ENCODE results near the gene SDK1.
"Not testable (repeated sequence)": the region's sequence is repeated elsewhere in the genome, so short reads cannot be mapped to it uniquely, and the experiment has no call there.

The SDK1 gene

DNA sequence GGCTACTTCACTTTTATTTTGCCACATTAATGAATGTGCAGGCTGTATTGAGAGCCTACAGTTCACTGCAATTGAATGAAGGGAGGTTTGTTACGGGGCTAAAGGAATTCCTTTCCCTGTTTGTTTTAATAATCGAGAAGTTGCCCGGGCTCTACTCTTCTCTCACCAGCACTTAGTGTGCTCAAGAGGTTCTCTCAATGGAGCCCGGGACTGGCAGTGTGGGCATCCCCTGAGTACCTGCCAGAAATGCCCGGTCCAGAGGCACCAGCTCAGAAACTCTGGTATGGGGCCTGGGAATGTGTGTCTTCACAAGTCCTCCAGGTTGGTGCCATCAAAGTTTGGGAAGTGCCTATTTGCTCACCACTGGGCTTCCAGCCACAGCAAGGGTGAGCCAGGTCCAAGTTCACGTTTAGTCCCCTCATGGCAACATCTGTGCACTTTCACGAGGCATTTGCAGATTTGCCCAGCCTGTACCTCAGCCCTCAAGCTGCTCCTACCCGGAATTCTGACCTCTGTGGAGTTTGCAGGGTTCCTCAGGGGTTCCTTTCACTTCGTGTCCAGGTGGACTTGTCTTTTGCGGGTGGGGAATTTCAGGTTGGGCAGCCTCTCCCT is 622.4 kb downstream of the SDK1 start:
- DNase-seq (ENCODE audit: low spot score), result no peak

GRCh38 chr7:3924277-3924676 is 623.2 kb downstream of the SDK1 start:
- no peak for DNase-seq (ENCODE audit: low spot score)

GRCh38 chr7:3927446-3928110 is 626.5 kb downstream of the SDK1 start:
- no peak for DNase-seq (ENCODE audit: low spot score)

DNA sequence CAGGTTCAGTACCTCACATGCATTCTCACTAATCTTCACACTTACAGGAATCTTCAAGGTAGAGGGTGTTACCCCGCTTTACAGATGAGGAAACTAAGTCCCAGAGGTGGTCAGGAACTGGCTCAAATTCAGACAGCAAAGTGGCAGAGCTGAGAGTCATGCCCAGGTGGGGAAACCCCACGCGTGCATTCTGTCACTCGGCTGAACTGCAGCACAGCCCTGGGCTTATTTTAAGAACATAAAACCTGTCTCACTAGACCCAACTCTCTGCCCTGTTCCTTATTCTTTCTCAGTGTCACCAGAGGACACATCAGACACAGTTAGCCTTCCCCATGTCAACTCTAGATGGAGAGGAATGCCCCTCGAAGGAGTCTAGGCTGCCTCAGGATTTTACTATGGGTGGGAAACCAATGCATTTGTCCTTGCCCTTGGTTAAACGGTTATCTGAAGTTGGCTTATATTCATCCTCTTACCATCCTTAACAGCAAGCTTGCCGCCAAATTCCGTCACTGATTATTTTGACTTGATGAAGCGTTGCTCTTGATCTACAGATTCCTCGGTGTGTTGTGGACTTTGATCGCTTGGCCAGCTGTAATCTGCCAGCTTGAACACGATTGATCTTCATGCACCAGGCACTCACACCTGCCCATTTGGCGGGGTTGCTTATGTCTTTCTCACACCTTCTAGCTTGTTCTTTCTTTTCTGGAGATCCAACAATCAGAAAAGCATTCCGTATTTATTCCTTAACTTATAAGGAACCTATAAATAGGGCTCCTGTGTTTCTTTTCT is 627.9 kb downstream of the SDK1 start:
- no peak for DNase-seq (ENCODE audit: low spot score)

DNA sequence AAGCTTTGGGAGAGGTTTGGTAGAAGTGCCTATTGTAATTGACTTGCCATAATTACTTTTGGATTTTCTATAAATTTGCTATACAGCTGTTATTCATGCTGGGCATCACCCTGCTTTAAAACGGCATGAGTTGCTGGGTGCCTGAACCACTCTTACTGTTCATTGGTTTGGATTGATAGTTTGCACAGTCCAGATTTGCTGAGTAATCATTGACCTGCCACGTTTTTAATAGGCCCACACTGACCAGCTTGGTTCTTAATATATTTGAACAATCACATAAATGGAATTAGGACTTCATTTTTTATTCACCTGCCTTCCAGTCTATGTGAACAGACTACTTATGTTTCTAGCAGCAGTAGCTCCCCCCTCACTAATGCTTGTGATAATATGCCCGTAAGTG is 630.8 kb downstream of the SDK1 start:
- no peak for DNase-seq (ENCODE audit: low spot score)

DNA sequence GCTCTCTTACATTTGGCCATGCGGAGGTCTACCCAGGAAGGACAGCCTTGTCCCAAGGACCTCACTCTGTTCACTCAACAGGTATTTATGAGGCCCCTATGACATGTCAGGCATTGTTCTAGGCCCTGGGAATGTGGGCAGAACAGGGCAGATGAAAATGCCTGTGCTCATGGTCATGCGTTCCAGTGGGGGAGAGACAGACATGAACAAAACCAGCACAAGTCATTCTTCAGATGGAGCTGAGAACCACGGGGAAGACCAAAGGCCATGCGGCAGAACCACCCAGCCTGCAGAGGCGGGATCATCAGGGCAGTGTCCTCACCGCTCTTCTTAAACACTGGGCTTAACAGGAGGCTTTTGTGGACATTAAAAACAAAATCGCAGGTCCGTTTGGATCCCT is 636.1 kb downstream of the SDK1 start:
- no peak for DNase-seq (ENCODE audit: low spot score)

GRCh38 chr7:3937605-3938004 is 636.6 kb downstream of the SDK1 start:
- DNase-seq (ENCODE audit: low spot score), result no peak

DNA sequence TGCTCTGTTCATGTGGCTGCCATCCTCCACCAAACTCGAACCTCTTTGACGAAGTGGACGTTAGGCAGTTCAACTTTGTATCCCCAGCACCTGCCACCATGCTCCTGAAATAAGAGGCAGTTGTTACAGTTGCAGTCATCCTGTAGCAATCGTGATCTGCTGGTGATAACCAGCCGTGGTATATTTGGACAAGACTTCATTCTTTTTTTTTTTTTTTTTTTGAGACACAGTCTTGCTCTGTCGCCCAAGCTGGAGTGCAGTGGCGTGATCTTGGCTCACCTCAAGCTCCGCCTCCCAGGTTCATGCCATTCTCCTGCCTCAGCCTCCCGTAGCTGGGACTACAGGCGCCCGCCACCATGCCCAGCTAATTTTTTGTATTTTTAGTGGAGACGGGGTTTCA is 640.7 kb downstream of the SDK1 start:
- not testable (repeated sequence) for DNase-seq (ENCODE audit: low spot score)

- no peak for DNase-seq (ENCODE audit: low spot score)
Observed at GRCh38 chr7:3942276-3942675, 641.2 kb downstream of the SDK1 start.

DNA sequence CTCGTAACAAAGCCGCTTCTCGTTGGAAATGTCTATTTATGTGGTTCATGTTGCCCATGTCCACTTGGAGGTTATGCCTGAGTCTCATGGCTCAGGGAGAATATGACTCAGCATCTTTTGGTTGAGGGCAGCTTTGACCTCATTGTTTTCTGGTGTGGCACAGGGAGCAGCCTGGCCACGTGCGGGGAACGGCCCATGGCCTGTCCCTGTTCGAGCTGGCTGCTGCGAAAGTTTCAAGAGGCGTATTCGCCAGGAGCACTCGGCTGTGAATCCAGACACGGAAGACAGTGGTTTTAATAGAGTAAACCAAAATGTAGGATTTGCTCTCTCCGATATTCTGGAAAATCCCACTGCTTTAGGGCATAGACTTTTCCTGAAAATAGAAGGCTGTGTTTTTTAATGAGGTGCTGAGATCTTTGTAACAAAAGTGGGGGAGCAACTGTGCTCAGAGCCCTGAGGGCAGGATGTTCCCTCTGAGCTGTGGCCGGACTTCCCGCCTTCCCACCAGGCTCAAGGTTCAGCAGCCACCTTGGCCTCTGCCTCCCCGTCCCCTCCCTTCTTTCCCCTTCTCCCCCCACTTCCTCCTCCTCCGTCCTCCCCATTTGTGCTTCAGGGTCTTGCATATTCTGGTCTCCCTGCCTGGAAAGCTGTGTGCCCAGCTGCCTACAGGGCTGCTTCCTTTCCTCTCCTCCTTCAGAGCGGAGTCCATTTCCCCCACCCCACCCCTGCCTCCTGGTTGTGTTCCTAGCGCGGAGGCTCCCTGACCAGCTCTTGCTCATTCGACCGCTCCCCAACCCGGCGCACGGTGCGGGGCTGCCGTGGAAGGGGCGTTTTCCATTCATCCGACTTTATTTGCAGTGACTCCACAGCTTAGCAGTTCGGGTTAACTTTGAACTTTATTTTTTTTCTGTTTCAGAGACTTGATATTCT is 642.0 kb downstream of the SDK1 start:
- DNase-seq (ENCODE audit: low spot score), result no peak

GRCh38 chr7:3943779-3944520 is 642.9 kb downstream of the SDK1 start:
- DNase-seq (ENCODE audit: low spot score), result no peak

- DNase-seq (ENCODE audit: low spot score), result no peak
Observed at GRCh38 chr7:3949242-3949640, 648.2 kb downstream of the SDK1 start.

GRCh38 chr7:3950249-3950648 is 649.2 kb downstream of the SDK1 start:
- DNase-seq (ENCODE audit: low spot score), result no peak

DNA sequence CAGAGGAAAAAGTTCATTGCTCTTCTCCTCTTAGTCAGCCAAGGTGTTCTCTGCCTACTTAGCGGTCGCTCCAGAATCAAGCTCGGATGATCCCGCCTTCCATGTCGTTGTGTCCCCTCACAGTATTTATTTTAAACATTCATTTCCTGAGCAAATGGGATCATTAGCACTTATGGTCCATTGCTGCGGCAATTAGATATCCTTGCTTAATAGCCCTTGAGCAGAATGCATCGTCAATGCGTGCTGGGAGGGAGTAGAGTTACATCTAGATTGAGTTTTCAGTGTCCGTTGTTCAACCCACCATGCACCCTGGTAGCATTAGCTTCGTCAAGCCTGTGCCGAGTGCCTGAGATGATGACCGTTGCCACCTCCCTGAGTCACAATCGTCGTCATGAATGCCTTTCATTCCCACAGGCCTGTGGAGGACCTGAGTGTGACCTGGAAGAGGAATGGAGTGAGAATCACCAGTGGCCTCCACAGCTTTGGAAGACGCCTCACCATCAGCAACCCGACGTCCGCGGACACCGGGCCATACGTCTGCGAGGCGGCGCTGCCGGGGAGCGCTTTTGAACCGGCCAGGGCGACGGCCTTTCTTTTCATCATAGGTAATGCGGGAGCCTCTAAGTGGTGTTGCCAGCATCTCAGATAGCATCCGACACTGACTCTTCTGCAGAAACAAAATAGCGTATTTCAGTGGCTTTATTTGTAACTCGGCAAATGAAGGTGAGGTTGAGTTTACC is 650.4 kb downstream of the SDK1 start:
- no peak for DNase-seq (ENCODE audit: low spot score)

- no peak for DNase-seq (ENCODE audit: low spot score)
Observed at GRCh38 chr7:3953133-3953532, 652.1 kb downstream of the SDK1 start.

DNA sequence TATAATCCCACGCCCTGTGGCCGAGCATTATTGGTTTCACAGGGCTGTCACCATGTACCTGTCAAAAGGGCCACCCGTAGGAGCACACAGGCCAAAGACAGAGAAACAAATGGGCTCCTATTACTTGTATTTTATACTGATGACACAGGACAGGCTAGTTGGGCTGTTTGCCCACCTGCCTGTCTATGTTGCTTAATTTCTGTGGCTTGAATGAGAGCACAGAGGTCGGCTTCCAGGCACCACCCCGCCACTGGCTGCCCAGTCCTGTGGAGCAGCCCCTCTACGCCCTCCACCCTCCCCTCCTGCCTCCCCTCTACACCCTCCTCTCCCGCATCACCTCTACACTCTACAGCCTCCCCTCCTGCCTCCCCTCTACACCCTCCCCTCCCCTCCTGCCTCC is 652.9 kb downstream of the SDK1 start:
- no peak for DNase-seq (ENCODE audit: low spot score)

- DNase-seq (ENCODE audit: low spot score), result no peak
Observed at GRCh38 chr7:3955026-3955425, 654.0 kb downstream of the SDK1 start.

DNA sequence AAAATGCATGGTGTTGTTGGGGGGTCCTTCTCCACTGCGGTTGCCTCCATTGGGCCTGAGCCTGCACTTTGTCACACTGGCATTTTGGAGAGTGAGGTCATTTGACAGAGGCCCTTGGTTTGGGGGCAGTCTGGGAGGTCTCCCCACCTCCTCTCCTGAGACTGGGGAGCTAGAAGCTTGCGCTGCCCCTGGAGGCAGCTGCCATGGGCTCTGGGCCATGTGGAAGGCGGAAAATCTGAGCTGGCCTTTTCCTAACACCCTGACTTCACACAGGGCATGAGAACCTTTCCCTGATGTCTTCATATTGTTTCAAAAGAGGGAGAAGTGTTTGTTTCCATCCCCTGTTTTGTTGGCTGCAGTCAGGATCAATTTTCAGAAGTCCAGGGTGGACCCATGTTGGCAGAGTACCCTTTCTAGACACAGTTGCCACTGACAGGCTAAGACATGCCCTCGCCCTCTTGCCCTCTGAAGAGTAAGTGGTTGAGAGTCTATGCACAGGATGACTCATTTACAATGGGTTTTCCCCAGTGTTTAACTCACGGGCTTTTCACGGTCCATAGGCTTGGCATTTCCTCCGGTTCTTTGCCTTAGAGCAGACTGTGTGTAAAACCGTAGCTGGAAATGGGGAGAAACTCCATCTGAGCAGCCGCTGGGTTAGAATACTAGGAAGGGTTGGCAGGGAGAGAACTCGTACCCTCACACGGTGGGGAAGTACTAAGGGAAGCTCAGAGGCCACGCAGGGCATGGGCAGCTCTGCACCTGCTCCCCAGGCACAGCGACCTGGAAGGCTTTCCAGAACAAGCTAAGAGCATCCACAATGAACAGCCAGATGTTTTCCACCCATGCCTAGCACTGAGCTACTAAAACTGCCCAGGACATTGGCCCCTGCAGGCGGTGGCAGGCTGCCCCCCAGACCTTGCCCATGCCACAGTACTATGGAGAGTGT is 655.0 kb downstream of the SDK1 start:
- no peak for DNase-seq (ENCODE audit: low spot score)

DNA sequence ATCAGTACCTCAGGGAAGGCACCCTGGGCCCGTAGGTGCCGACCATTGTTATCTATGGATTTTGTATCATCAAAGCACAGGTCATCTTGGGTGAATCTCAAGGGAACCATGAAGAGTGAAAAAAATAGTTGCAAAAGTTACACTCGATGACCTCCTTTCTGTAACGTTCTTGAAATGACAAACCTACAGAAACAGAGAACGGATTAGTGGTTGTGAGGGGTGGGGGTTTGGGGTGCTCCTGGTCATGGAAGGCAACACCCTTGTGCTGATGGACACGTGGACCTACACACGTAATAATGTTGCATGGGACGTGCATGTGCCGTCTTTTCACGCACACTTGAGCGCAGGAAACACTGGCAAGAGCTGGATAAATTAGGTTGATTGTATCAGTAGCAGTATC is 655.9 kb downstream of the SDK1 start:
- no peak for DNase-seq (ENCODE audit: low spot score)
